Measurements from ENCODE around the gene STXBP5L.
"Not testable (repeated sequence)": the region's sequence is repeated elsewhere in the genome, so short reads cannot be mapped to it uniquely, and the experiment has no call there.

Gene STXBP5L

GRCh38 chr3:121436074-121436473 lies 528.1 kb downstream of the STXBP5L start:
- FAIRE-seq = no peak

- no peak for FAIRE-seq
Measured at GRCh38 chr3:121436641-121437040, 528.6 kb downstream of the STXBP5L start.

GRCh38 chr3:121443456-121443855 lies 535.5 kb downstream of the STXBP5L start:
- no peak for FAIRE-seq

GRCh38 chr3:121451752-121452151 lies 543.7 kb downstream of the STXBP5L start:
- FAIRE-seq = not testable (repeated sequence)

- no peak for FAIRE-seq
Measured at GRCh38 chr3:121462565-121462964, 554.6 kb downstream of the STXBP5L start.

- FAIRE-seq = no peak
Measured at GRCh38 chr3:121463745-121464144, 555.7 kb downstream of the STXBP5L start.

GRCh38 chr3:121467085-121467484 lies 559.1 kb downstream of the STXBP5L start:
- FAIRE-seq = no peak

GRCh38 chr3:121473001-121473400 lies 565.0 kb downstream of the STXBP5L start:
- no peak for FAIRE-seq

Measured in islet of Langerhans (tissue), 1 donor.